GM13976 (cell line): ENCODE results near the gene BIN1.
A peak's percentile ranks its signal among the peaks of the same experiment; 100 is the strongest.

ENCODE experiments used
- DNase-seq: peaks from one replicate; pipeline ENCODE4 v3.0.0; 2012; ENCODE audit warnings: low spot score
- CTCF ChIP-seq: IDR thresholded peaks from 2 replicates; pipeline ENCODE4 v1.5.1; 2012; ENCODE audit warnings: borderline replicate concordance, mild to moderate bottlenecking; ENCODE audit not compliant: insufficient read depth; ENCODE audit errors: extremely low read depth, missing control alignments, control extremely low read depth
- in situ Hi-C: fragments of 300-500 bp; cut with MboI; formaldehyde crosslinking; loops from one replicate; pipeline ENCODE4 v1.12.0; 2022; ENCODE audit warnings: low sequenced_read_pairs, mixed read lengths, inconsistent platforms; ENCODE audit not compliant: unreplicated experiment

Gene BIN1

DNA sequence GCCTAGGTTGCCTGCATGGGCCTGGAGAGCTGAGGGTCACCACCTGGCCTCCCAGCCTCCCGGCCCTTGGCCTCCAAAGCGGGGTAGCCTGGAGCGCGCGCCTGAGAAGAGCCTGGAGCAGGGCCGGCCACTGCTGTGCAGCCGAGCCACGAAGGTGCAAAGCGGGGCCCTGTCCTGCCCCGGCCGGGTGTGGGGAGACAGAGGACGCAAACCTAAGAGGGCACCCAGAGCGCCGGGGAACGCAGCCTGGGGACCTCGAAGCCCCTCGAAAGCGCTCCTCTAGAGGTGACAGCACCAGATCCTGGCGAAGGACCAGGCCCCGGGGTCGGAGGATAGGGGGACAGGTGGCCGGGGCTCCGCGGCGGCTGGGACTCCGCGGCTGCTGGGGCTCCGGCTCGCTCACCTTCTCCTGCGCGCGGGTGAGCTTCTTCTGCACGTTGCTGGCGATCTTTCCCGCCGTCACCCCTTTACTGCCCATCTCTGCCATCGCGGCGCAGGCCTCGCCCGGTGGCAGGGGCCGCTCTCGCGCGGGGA lies 430 bp downstream of the BIN1 start:
- in situ Hi-C loops = no loop called here
- peak; percentile 53 for DNase-seq
- no peak for TF ChIP-seq CTCF

GRCh38 chr2:127105656-127106456 lies 1.1 kb downstream of the BIN1 start:
- in situ Hi-C loops = no loop called here
- TF ChIP-seq CTCF = no peak
- DNase-seq = no peak

GRCh38 chr2:127104881-127105655 lies 1.9 kb downstream of the BIN1 start:
- in situ Hi-C loops = no loop called here
- no peak for DNase-seq
- TF ChIP-seq CTCF = no peak

- DNase-seq = no peak
- in situ Hi-C loops = no loop called here
Observed at GRCh38 chr2:127104166-127104660, 2.7 kb downstream of the BIN1 start.

DNA sequence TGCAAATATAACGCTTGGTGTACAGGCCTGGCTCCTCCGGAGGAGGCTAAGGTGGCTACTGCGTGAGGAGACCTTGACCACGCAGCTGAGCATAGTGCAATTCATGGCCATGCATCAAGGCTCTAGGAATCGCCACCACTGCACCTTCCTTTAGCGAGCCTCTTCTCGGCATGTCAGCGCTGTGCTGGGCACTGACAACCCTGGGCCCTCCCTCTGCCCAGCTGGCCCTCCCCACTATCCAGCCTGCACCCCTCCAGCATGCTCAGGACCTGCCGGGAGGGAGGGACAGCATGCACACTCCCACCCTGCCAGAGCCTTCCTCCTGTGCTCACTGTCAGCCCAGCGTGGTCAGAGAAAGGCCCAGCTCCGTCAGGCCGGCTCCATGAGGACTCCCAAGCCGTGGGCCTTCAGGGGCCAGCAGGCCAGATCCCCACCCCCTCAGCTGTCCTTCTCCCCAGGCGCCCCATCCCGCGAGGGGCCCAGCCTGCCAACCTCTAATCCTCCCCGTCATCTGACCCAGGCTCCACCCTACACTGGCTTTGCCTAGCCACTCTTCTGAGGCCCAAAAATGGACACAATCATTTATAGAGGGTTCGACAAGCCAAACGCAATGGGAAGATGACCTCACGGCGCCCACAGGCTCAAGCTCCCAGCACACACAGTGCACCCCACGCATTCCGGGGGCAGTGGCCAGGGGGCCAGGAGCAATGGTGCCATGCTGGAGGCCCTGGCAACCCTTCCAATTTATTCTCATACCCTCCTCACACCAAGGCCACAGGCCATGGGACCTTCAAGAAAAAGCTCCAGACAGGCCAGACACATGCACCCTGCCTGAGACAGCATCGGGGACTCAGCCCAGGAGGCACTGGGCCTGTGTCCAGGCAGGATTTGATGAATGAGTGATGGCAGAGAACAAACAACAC lies 3.5 kb downstream of the BIN1 start:
- in situ Hi-C loops = no loop called here
- TF ChIP-seq CTCF = no peak
- no peak for DNase-seq

More at GRCh38 chr2:127104166-127104660, 2.7 kb downstream of the BIN1 start:
- TF ChIP-seq CTCF = no peak
